Kidney (tissue), 14 donors: ENCODE results near the gene MCCC1. TPM values are rescaled to one million over a fixed set of nuclear protein-coding genes. Genes with fewer than 3 reads are reported as not detected.
A peak's percentile ranks its signal among the peaks of the same experiment; 100 is the strongest.

Experiments used
- DNase-seq, 5 donors: peaks; one replicate each; pipeline ENCODE4 v3.0.0-alpha.2; 2013 to 2020
- FAIRE-seq: peaks from 2 replicates; lab custom pipeline; 2012; peaks lifted over from hg19 to GRCh38; lab: Jason Lieb, UNC
- H3K27ac ChIP-seq, 2 donors: one replicate each; pipeline ENCODE4 v1.7.0; 2013; ENCODE audit warnings: low read depth in 2 of 2, low read length in 2 of 2, inconsistent platforms in 1 of 2
- H3K27me3 ChIP-seq: one replicate; pipeline ENCODE4 v1.7.1; 2013; ENCODE audit warnings: low read length, inconsistent platforms; ENCODE audit not compliant: control insufficient read depth, insufficient read depth
- H3K36me3 ChIP-seq, 3 donors: one replicate each; pipeline versions ENCODE4 v1.7.0 to v1.7.1; 2013; ENCODE audit warnings: low read length in 3 of 3, control low read depth in 1 of 3, inconsistent platforms in 1 of 3; ENCODE audit not compliant: insufficient read depth in 3 of 3, control insufficient read depth in 2 of 3
- H3K4me1 ChIP-seq, 3 donors: one replicate each; pipeline versions ENCODE4 v1.7.0 to v1.7.1; 2013; ENCODE audit warnings: low read length in 3 of 3, inconsistent platforms in 1 of 3, low read depth in 1 of 3; ENCODE audit not compliant: control insufficient read depth in 2 of 3, insufficient read depth in 2 of 3
- H3K4me3 ChIP-seq, 3 donors: one replicate each; pipeline versions ENCODE4 v1.7.0 to v1.8.1; 2013; ENCODE audit warnings: low read length in 3 of 3, control low read depth in 1 of 3, inconsistent platforms in 1 of 3
- H3K9ac ChIP-seq, 3 donors: one replicate each; pipeline versions ENCODE4 v1.7.0 to v1.7.1; 2013; ENCODE audit warnings: low read length in 3 of 3, control low read depth in 1 of 3, inconsistent platforms in 1 of 3
- H3K9me3 ChIP-seq, 3 donors: one replicate each; pipeline versions ENCODE4 v1.7.0 to v1.7.1; 2013; ENCODE audit warnings: low read length in 3 of 3, control low read depth in 1 of 3, inconsistent platforms in 1 of 3; ENCODE audit not compliant: control insufficient read depth in 2 of 3, insufficient read depth in 1 of 3
- CTCF ChIP-seq: IDR thresholded peaks from 3 replicates; pipeline ENCODE4 v1.5.1; 2012; ENCODE audit warnings: mild to moderate bottlenecking, moderate library complexity, borderline replicate concordance; ENCODE audit not compliant: insufficient read depth; ENCODE audit errors: extremely low read depth
- intact Hi-C: fragments of 100-400 bp; cut with DNase I; formaldehyde crosslinking; loops from one replicate; pipeline ENCODE4 v1.11.1; 2022
- polyA plus RNA-seq: library from polyadenylated mRNA; stranded (reverse); fragments of 350-450 nt; fragmentation: Illumina TruSeq; extraction: RNeasy Lipid Tissue Mini Kit (QIAGEN cat#74804); gene quantifications from one replicate; pipeline ENCODE4 v1.2.3, GENCODE V29; 2014; ENCODE audit warnings: low read depth, low replicate concordance; ENCODE audit not compliant: insufficient read depth
- total RNA-seq: library from RNA; stranded (reverse); fragmentation: NEBNext Ultra II Directional; extraction: Animal tissue kit (Norgen Biotek cat#: 25700); gene quantifications from one replicate; pipeline ENCODE4 v1.2.1, GENCODE V29; 2021
- donor health status: control.
- donor health status: control.
- donor health status: control.
- donor health status: control.
- donor health status: control.
- donor health status: DM: yes; HTN: yes; CAD: no.
- donor health status: Normal renal cell carcinoma (clear cell type).

MCCC1 gene
- total and polyA plus RNA-seq, 2 donors from 2014 or later: 35.3 to 85.5 TPM

DNA sequence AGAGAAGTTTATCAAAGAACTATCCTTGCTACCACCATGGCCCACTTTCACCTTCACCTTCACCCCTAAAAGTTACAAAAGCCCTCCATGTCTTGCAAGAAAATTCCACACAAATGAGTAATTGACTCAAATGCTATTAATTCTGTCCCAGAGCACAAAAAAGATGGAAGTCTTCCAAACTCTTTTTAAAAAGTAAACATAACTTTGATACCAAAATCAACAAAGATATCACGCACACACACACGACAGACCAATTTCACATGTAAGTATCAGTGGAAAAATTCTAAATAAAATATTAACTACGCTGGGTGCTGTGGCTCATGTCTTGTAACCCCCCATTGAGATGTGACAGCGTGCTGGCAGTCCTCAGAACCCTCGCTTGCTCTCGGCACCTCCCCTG is 1.1 kb upstream of the MCCC1 start:
- Histone ChIP-seq H3K4me1 (peaks cover 0 to 10% (median 2%) of the 10 kb centered on the region in 3 donors), H3K9ac (peak overlapping the region in 1 of 3 donors; percentile 92), H3K27ac (no peak overlapping the region), H3K4me3 (no peak overlapping the region), H3K27me3 (no peaks in the 10 kb centered on the region), H3K9me3 (no peaks in the 10 kb centered on the region), H3K36me3 (peaks cover 0 to 3% (median 0%) of the 10 kb centered on the region in 3 donors)
- FAIRE-seq (no peak), DNase-seq (peak in 1 of 5 donors; percentile 3)
- intact Hi-C loops: no loop called here
- no peak for TF ChIP-seq CTCF

DNA sequence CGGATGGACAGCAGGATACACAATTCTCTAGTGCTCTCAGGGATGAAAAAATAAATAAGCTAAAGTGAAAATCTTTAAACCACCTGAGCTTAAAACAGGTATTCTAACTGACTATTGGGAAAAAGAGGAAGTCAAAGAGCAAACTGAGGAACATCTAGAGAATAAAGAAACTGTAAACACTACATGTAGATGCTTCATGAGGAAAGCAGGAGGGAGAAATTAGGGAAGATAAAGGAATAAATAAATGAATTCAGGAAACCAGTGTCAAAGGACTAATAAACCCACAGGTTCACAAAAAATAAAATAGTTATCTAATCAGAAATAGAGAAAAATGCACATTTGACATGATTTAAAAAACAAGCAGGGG is 525 bp upstream of the MCCC1 start:
- Histone ChIP-seq H3K27ac (peak overlapping the region; percentile 95 to 96), H3K4me3 (peak overlapping the region; percentile 59 to 85 (median 66)), H3K9me3 (no peaks in the 10 kb centered on the region), H3K4me1 (peaks cover 0 to 10% (median 2%) of the 10 kb centered on the region in 3 donors), H3K27me3 (no peaks in the 10 kb centered on the region), H3K9ac (peak overlapping the region in 2 of 3 donors; percentile 51 to 92), H3K36me3 (peaks cover 0 to 3% (median 0%) of the 10 kb centered on the region in 3 donors)
- DNase-seq (no peak), FAIRE-seq (no peak)
- TF ChIP-seq CTCF: no peak
- intact Hi-C loops: no loop called here

GRCh38 chr3:183098536-183099025 is 715 bp downstream of the MCCC1 start:
- H3K27ac ChIP-seq: peak overlapping the region; percentile 95 to 96
- no peak for FAIRE-seq

More at GRCh38 chr3:183098536-183099025, 715 bp downstream of the MCCC1 start:
- TF ChIP-seq CTCF: no peak
- Histone ChIP-seq H3K36me3 (peaks cover 0 to 3% (median 0%) of the 10 kb centered on the region in 3 donors), H3K9me3 (no peaks in the 10 kb centered on the region), H3K9ac (peak overlapping the region; percentile 63 to 92 (median 85)), H3K4me3 (peak overlapping the region; percentile 78 to 96 (median 85)), H3K27me3 (no peaks in the 10 kb centered on the region), H3K4me1 (peaks cover 0 to 10% (median 2%) of the 10 kb centered on the region in 3 donors)
- peak in 1 of 5 donors; percentile 70 for DNase-seq
- intact Hi-C loops: no loop called here
